OCI-LY7 (cell line): ENCODE data around the gene CDH23.

Experiments
- CTCF ChIP-seq: fragments of 200-600 bp; sonication (generic); conservative IDR thresholded peaks from 2 replicates; pipeline ENCODE4 v1.5.1; 2014; ENCODE audit warnings: mild to moderate bottlenecking, antibody characterized with exemption, low read length, moderate library complexity, mixed read lengths
- EZH2phosphoT487 ChIP-seq: fragments of 200-600 bp; sonication (generic); IDR thresholded peaks from 2 replicates; pipeline ENCODE4 v1.6.1; 2018; ENCODE audit warnings: low read depth, borderline replicate concordance, mild to moderate bottlenecking, mixed run types, antibody characterized with exemption, low read length, moderate library complexity, mixed read lengths

- no peak for TF ChIP-seq CTCF
- TF ChIP-seq EZH2phosphoT487 = no peak
These were observed 184.2 kb downstream of the CDH23 start for GRCh38 chr10:71580926-71581325.
